BLaER1 treated with 17β-estradiol and CSF1 and Interleukin-3, amounts not matched to agents 10 nM and 100 nM (cell line): Measurements from ENCODE around the gene PSMF1.

Experiments
- H3K27ac ChIP-seq, 11 experiments: shearing (Covaris generic); formaldehyde crosslinking; 2 replicates each; pipeline ENCODE4 v1.8.1; 2022
- H3K27me3 ChIP-seq, 11 experiments: shearing (Covaris generic); formaldehyde crosslinking; 2 replicates each; pipeline ENCODE4 v1.8.1; 2022
- H3K36me3 ChIP-seq, 11 experiments: shearing (Covaris generic); formaldehyde crosslinking; 2 replicates each; pipeline ENCODE4 v1.8.1; 2022
- H3K4me1 ChIP-seq, 10 experiments: shearing (Covaris generic); formaldehyde crosslinking; 2 replicates each; pipeline ENCODE4 v1.8.1; 2022
- H3K4me2 ChIP-seq, 11 experiments: shearing (Covaris generic); formaldehyde crosslinking; 2 replicates each; pipeline ENCODE4 v1.8.1; 2022
- H3K4me3 ChIP-seq, 10 experiments: shearing (Covaris generic); formaldehyde crosslinking; 2 replicates each; pipeline ENCODE4 v1.8.1; 2022
- H3K9ac ChIP-seq, 11 experiments: shearing (Covaris generic); formaldehyde crosslinking; 2 replicates each; pipeline ENCODE4 v1.8.1; 2022
- H3K9me3 ChIP-seq, 11 experiments: shearing (Covaris generic); formaldehyde crosslinking; replicated peaks in 1 of 11; 2 replicates each; pipeline ENCODE4 v1.8.1; 2022
- H4K20me1 ChIP-seq, 11 experiments: shearing (Covaris generic); formaldehyde crosslinking; 2 replicates each; pipeline ENCODE4 v1.8.1; 2022
- Cebpa-rat ChIP-seq, 11 experiments: shearing (Covaris generic); IDR thresholded peaks; 2 replicates each; pipeline ENCODE4 v1.8.1; 2022

Gene PSMF1

DNA sequence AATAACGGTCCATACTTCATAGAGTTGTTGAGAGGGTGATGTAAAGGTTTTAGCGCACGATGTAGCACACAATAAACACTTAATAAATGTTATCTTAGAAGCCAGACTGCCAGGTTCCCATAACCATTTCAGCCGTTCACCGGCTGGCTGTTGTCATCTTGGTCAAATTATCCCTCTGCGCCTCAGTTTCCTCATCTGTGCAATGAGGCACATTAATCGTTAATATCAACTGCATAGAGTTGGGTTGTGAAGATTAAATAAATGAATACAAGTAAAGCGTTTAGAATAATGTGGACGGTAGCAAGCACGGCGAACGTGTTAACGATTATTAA lies 432 bp upstream of the PSMF1 start:
- Histone ChIP-seq H3K4me3 (peak overlapping the region; percentile 80 to 99 (median 93)), H3K9ac (peak overlapping the region; percentile 78 to 93 (median 88); a peak in 21 of 22 replicates), H3K4me2 (peak overlapping the region; percentile 71 to 93 (median 83)), H3K27ac (peak overlapping the region; percentile 34 to 88 (median 82); a peak in 20 of 22 replicates), H3K27me3 (no peaks in the 10 kb centered on the region), H3K36me3 (peaks cover 11 to 30% (median 19%) of the 10 kb centered on the region in 11 experiments; a peak in 19 of 22 replicates), H3K9me3 (no peaks in the 10 kb centered on the region), H3K4me1 (peaks cover 42 to 54% (median 49%) of the 10 kb centered on the region in 10 experiments), H4K20me1 (peaks cover 5 to 35% (median 14%) of the 10 kb centered on the region in 11 experiments; a peak in 15 of 22 replicates)
- no peak for TF ChIP-seq Cebpa-rat (IDR thresholded peaks at IDR 0.05)

DNA sequence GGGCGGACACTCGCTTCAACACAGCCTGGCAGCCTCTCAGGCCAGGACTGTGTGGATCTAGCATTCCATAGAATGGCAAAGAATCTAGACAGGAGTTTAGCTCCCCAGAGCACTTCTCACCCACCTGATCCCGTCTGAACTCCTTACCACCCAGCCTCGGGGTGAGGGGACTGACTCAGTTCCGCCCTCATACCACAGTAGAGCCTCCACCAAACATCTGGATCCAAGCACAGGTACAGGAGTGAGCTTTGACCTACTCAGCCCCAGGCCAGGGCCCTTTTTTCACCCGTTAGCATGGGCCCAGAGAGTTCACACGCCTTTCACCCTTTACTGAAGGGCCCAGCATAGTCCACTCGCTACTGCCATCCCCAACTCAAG lies 715 bp downstream of the PSMF1 start:
- peaks cover 7 to 46% (median 23%) of the 10 kb centered on the region in 11 experiments; a peak in 15 of 22 replicates for H4K20me1 ChIP-seq
- no peaks in the 10 kb centered on the region for H3K27me3 ChIP-seq
- peak overlapping the region; percentile 80 to 99 (median 93) for H3K4me3 ChIP-seq
- TF ChIP-seq Cebpa-rat (IDR thresholded peaks at IDR 0.05), result no peak
- H3K4me1 ChIP-seq, result peaks cover 51 to 59% (median 55%) of the 10 kb centered on the region in 10 experiments
- no peaks in the 10 kb centered on the region for H3K9me3 ChIP-seq
- peak overlapping the region; percentile 88 to 99 (median 98) for H3K4me2 ChIP-seq
- peak overlapping the region; percentile 78 to 93 (median 88) for H3K9ac ChIP-seq
- peak overlapping the region; percentile 66 to 88 (median 82) for H3K27ac ChIP-seq
- H3K36me3 ChIP-seq, result peaks cover 20 to 41% (median 26%) of the 10 kb centered on the region in 11 experiments; a peak in 21 of 22 replicates

DNA sequence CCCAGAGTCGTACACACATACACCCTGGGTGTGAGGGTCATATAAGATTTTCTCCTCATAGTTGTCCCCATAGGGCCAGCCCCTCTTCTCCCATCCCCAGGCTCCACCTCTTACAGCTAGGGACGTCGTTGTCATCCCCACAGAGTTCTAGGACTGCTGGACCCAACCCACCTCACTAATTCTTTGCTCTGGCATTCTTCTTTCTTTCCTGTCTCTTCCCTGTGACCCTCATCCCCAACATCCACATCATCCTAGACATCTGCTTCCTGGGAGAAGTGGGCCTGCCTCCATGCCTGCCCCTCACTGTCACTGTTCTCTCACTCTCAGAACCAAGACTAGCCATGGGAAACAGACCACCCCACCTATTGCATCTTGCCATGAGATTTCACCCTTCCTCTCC lies 1.1 kb downstream of the PSMF1 start:
- Histone ChIP-seq H3K36me3 (peaks cover 23 to 45% (median 30%) of the 10 kb centered on the region in 11 experiments; a peak in 21 of 22 replicates), H3K9me3 (no peaks in the 10 kb centered on the region), H3K27me3 (no peaks in the 10 kb centered on the region), H3K4me1 (peaks cover 51 to 61% (median 54%) of the 10 kb centered on the region in 10 experiments), H3K4me3 (peak overlapping the region; percentile 80 to 99 (median 93)), H3K4me2 (peak overlapping the region; percentile 88 to 99 (median 98)), H3K27ac (peak overlapping the region; percentile 66 to 88 (median 82); a peak in 18 of 22 replicates), H3K9ac (peak overlapping the region; percentile 78 to 93 (median 88)), H4K20me1 (peaks cover 11 to 50% (median 27%) of the 10 kb centered on the region in 11 experiments; a peak in 15 of 22 replicates)
- TF ChIP-seq Cebpa-rat (IDR thresholded peaks at IDR 0.05), result no peak

DNA sequence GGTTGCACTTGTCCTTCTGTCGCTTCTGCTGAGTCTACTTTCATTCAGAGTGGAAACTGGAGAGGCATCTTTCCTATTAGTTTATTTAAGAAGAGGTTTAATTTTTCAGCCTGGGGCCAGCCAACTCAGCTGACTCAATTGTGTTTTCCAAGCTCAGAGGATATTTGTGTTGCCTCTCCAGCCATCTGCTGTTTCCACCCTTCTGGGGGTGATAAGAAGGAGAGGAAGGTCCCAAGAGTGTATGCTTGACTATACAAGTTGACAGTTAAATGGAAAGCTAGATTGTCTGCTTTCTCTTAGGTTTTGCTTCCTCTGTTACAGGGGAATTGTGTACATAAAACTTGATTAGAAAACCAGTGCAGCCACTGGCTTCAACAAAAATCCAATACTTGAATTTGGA lies 3.0 kb downstream of the PSMF1 start:
- H4K20me1 ChIP-seq, result peaks cover 17 to 64% (median 36%) of the 10 kb centered on the region in 11 experiments; a peak in 17 of 22 replicates
- peaks cover 41 to 64% (median 49%) of the 10 kb centered on the region in 11 experiments for H3K36me3 ChIP-seq
- H3K9me3 ChIP-seq, result no peaks in the 10 kb centered on the region
- no peak for TF ChIP-seq Cebpa-rat (IDR thresholded peaks at IDR 0.05)
- peaks cover 51 to 76% (median 61%) of the 10 kb centered on the region in 10 experiments for H3K4me1 ChIP-seq
- H3K27ac ChIP-seq, result peak overlapping the region in 1 of 11 experiments; percentile 56; a peak in 2 of 22 replicates
- H3K4me2 ChIP-seq, result peak overlapping the region; percentile 88 to 99 (median 98)
- no peaks in the 10 kb centered on the region for H3K27me3 ChIP-seq
- H3K9ac ChIP-seq, result 0 out of 22 replicates have a peak overlapping the region, but pooled peaks of 2 of the 11 experiments have one; percentile 10 to 17
- no peak overlapping the region for H3K4me3 ChIP-seq

DNA sequence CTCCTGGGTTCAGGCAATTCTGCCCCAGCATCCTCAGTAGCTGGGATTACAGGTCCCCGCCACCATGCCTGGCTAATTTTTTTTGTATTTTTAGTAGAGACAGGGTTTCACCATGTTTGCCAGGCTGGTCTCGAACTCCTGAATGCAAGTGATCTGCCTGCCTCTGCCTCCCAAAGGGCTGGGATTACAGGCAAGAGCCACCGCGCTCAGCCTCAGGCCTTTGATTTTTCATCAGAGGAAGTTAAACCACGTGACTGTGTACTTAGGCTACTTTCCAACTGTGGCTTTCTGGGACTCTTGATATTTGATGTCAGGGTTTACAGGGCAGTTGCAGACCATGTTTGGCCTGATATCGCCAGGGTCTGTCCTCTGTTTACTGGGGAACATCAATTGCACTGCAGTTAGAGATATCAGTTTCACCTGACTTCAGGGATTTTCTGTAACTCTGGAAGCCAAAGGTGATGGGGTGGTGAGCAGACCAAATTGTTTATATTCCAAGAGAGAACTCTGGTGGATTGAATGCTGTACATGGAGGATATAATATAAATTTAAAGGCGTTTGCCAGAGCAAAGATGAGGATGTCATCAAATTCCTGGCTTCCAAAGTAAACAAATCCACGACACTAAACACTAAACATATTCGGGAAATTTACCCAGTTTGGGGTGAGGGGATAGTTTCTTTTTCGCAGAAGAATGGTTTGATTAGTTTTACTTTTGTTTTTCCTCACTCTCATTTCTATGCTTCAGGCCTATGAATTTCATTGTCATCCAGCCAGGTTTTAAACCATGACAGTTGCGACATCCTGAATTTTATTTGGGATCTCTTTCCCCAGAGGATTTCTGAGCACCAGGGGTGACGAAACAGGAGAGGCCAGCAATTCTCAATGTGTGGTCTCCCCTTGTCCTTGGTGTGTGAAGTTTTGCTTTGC lies 4.2 kb downstream of the PSMF1 start:
- Histone ChIP-seq H3K27ac (peak overlapping the region in 8 of 11 experiments; percentile 12 to 56 (median 44); a peak in 13 of 22 replicates), H3K9me3 (no peaks in the 10 kb centered on the region), H3K9ac (peak overlapping the region in 4 of 11 experiments; percentile 11 to 34 (median 16); a peak in 7 of 22 replicates), H3K4me2 (peak overlapping the region; percentile 88 to 99 (median 98)), H3K27me3 (no peaks in the 10 kb centered on the region), H3K4me3 (0 out of 20 replicates have a peak overlapping the region, but pooled peaks of 2 of the 10 experiments have one; percentile 4 to 9), H4K20me1 (peaks cover 17 to 70% (median 36%) of the 10 kb centered on the region in 11 experiments; a peak in 17 of 22 replicates), H3K36me3 (peaks cover 53 to 76% (median 61%) of the 10 kb centered on the region in 11 experiments), H3K4me1 (peaks cover 47 to 73% (median 58%) of the 10 kb centered on the region in 10 experiments)
- peak in 3 of 11 experiments; percentile 37 to 81 (median 69); a peak in 5 of 22 replicates for TF ChIP-seq Cebpa-rat (IDR thresholded peaks at IDR 0.05)

DNA sequence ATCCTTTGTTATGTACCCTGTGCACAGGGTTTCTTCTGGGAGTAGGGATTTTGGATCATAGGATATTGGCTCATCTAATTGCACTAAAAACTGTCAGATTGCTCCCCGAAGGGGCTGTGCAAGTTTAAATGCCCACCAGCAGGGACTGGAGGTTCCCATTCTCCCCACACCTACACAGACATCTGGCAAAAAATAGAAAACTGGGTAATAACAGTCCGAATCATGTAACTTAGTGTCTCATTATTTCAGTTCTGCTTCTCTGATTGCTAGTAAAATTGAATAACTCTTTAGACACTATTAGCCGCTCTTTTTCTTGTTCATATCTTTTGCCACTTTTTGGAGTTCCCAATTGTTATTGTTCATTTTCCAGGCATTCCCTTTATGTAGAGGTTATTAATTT lies 5.3 kb downstream of the PSMF1 start:
- H3K4me3 ChIP-seq, result no peak overlapping the region
- H3K36me3 ChIP-seq, result peaks cover 63 to 87% (median 71%) of the 10 kb centered on the region in 11 experiments
- peak overlapping the region in 2 of 11 experiments; percentile 38 to 50; a peak in 3 of 22 replicates for H3K27ac ChIP-seq
- peaks cover 17 to 70% (median 36%) of the 10 kb centered on the region in 11 experiments; a peak in 17 of 22 replicates for H4K20me1 ChIP-seq
- no peaks in the 10 kb centered on the region for H3K9me3 ChIP-seq
- no peaks in the 10 kb centered on the region for H3K27me3 ChIP-seq
- peak overlapping the region in 4 of 11 experiments; percentile 2 to 99 (median 92); a peak in 5 of 22 replicates for H3K4me2 ChIP-seq
- peaks cover 42 to 69% (median 53%) of the 10 kb centered on the region in 10 experiments for H3K4me1 ChIP-seq
- no peak for TF ChIP-seq Cebpa-rat (IDR thresholded peaks at IDR 0.05)
- no peak overlapping the region; a peak in 1 of 22 replicates for H3K9ac ChIP-seq

DNA sequence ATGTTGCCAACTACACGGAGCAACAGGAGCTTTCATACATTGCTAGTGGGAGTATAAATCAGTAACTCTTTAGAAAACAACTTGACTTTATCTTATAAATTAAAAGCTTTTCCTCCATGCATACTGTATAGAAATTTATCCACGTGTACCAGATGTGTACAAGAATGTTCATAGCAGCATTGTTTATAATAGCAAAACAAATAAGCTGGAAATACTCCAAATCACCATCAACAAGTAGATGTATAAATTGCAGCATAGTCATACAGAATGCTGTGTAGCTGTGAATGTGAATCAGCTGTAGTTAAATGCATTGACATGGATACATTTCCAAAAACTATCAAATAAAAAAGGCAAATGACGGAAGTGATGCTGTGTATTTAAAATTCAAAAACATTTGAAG lies 6.0 kb downstream of the PSMF1 start:
- Histone ChIP-seq H4K20me1 (peaks cover 17 to 70% (median 36%) of the 10 kb centered on the region in 11 experiments; a peak in 17 of 22 replicates), H3K4me2 (0 out of 22 replicates have a peak overlapping the region, but pooled peaks of 1 of the 11 experiments have one; percentile 36), H3K27ac (no peak overlapping the region), H3K4me3 (no peak overlapping the region), H3K9me3 (no peaks in the 10 kb centered on the region), H3K4me1 (peaks cover 38 to 65% (median 50%) of the 10 kb centered on the region in 10 experiments), H3K27me3 (no peaks in the 10 kb centered on the region), H3K9ac (no peak overlapping the region), H3K36me3 (peaks cover 70 to 94% (median 77%) of the 10 kb centered on the region in 11 experiments)
- no peak for TF ChIP-seq Cebpa-rat (IDR thresholded peaks at IDR 0.05)

DNA sequence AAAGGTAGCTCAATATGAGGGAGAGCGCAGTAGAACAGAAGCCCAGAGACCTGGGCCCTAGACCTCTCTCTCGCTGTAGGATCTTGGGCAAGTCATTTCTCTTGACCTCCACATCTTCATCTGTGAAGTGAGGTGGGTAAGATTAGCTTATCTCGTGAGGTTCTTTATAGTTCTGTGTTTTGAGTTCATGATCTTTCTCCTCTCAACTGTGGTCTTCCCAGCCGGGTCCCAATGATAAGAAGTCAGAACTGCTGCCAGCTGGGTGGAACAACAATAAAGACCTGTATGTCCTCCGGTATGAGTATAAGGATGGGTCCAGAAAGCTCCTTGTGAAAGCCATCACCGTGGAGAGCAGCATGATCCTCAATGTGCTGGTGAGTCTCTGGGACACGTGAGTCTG lies 6.9 kb downstream of the PSMF1 start:
- H4K20me1 ChIP-seq, result peaks cover 17 to 66% (median 36%) of the 10 kb centered on the region in 11 experiments; a peak in 17 of 22 replicates
- H3K36me3 ChIP-seq, result peaks cover 73 to 95% (median 84%) of the 10 kb centered on the region in 11 experiments
- no peak overlapping the region for H3K27ac ChIP-seq
- H3K9ac ChIP-seq, result no peak overlapping the region
- no peak overlapping the region for H3K4me3 ChIP-seq
- no peaks in the 10 kb centered on the region for H3K9me3 ChIP-seq
- H3K27me3 ChIP-seq, result no peaks in the 10 kb centered on the region
- H3K4me1 ChIP-seq, result peaks cover 30 to 59% (median 41%) of the 10 kb centered on the region in 10 experiments
- H3K4me2 ChIP-seq, result peak overlapping the region in 5 of 11 experiments; percentile 13 to 61 (median 33); a peak in 10 of 22 replicates
- no peak for TF ChIP-seq Cebpa-rat (IDR thresholded peaks at IDR 0.05)
